Right lobe of liver (tissue), 6 donors: ENCODE measurements around the gene CLSTN1. TPM values are rescaled to one million over a fixed set of nuclear protein-coding genes. Genes with fewer than 3 reads are reported as not detected.
"Not testable (repeated sequence)": the region's sequence is repeated elsewhere in the genome, so short reads cannot be mapped to it uniquely, and the experiment has no call there.

Experiments used
- ATAC-seq, 4 donors: fragments of 200-7000 bp; cut with Tn5 transposase; one replicate each; pipeline ENCODE4 v1.9.1; 2020; ENCODE audit warnings: mild to moderate bottlenecking in 4 of 4, moderate library complexity in 4 of 4
- DNase-seq, 3 donors: peaks; one replicate each; pipeline ENCODE4 v3.0.0-alpha.2; 2020
- H3K27ac ChIP-seq, 3 donors: fragments of 200-600 bp; one replicate each; pipeline ENCODE4 v1.8.0; 2022
- H3K27me3 ChIP-seq, 2 donors: fragments of 200-600 bp; one replicate each; pipeline ENCODE4 v1.8.0; 2022
- H3K36me3 ChIP-seq, 4 donors: fragments of 200-600 bp; sonication (generic) in 1 of 4; one replicate each; pipeline versions ENCODE4 v1.5.1 to v1.8.0; 2017 to 2022; ENCODE audit warnings: control low read depth in 1 of 4
- H3K4me1 ChIP-seq, 4 donors: fragments of 200-600 bp; sonication (generic) in 1 of 4; one replicate each; pipeline versions ENCODE4 v1.5.1 to v1.8.0; 2017 to 2022; ENCODE audit warnings: control low read depth in 1 of 4
- H3K4me3 ChIP-seq, 3 donors: fragments of 200-600 bp; one replicate each; pipeline ENCODE4 v1.8.0; 2022
- H3K9me3 ChIP-seq, 4 donors: fragments of 200-600 bp; sonication (generic) in 1 of 4; one replicate each; pipeline versions ENCODE4 v1.5.1 to v1.8.0; 2017 to 2022; ENCODE audit warnings: control low read depth in 1 of 4
- POLR2A ChIP-seq: fragments of 450-650 bp; IDR thresholded peaks from one replicate; pipeline ENCODE4 v1.6.1; 2017; ENCODE audit warnings: antibody characterized with exemption, mild to moderate bottlenecking
- WGBS: methylation state at CpG from one replicate; pipeline ENCODE4 v1.1.6; 2018; ENCODE audit warnings: low coverage, low lambda C conversion rate; ENCODE audit not compliant: insufficient coverage; ENCODE audit errors: missing lambda C conversion rate; 5-methylcytosine and 5-hydroxymethylcytosine counted together
- intact Hi-C, 2 donors: fragments of 100-400 bp; cut with DNase I; formaldehyde crosslinking; loops; one replicate each; pipeline versions ENCODE4 v1.11.2 to v1.14.1; 2022
- total RNA-seq, 6 experiments: library from RNA; depleted of rRNA in 2 of 6; stranded (reverse); fragments of >200 nt in 2 of 6; fragmentation: NEBNext Ultra II Directional in 3 of 6; extraction: Animal tissue kit (Norgen Biotek cat#: 25700) in 3 of 6; gene quantifications; one replicate each; pipeline versions ENCODE4 v1.1.0 to v1.2.4, GENCODE V29; 2016 to 2023
- TF ChIP-seq, protein P1 (sequence below), 4 donors: fragments of 200-600 bp in 3 of 4; fragments of 450-650 bp in 1 of 4; IDR thresholded peaks; one replicate each; pipeline versions ENCODE4 v1.5.1 to v1.8.0; 2016 to 2022; ENCODE audit warnings: antibody characterized with exemption in 4 of 4, mild to moderate bottlenecking in 2 of 4
- donor health status: DM: no; HTN: yes; CAD: no.
- donor health status: DM: no; HTN: no; CAD: no.
- donor health status: DM: no; HTN: no; CAD: no.
- donor health status: DM: no; HTN: yes; CAD: no.
- donor health status: DM: no; HTN: yes; CAD: no.

Gene CLSTN1
- total RNA-seq, 6 experiments from 2014 or later: 4.4 to 9.9 (median 8.3) TPM

DNA sequence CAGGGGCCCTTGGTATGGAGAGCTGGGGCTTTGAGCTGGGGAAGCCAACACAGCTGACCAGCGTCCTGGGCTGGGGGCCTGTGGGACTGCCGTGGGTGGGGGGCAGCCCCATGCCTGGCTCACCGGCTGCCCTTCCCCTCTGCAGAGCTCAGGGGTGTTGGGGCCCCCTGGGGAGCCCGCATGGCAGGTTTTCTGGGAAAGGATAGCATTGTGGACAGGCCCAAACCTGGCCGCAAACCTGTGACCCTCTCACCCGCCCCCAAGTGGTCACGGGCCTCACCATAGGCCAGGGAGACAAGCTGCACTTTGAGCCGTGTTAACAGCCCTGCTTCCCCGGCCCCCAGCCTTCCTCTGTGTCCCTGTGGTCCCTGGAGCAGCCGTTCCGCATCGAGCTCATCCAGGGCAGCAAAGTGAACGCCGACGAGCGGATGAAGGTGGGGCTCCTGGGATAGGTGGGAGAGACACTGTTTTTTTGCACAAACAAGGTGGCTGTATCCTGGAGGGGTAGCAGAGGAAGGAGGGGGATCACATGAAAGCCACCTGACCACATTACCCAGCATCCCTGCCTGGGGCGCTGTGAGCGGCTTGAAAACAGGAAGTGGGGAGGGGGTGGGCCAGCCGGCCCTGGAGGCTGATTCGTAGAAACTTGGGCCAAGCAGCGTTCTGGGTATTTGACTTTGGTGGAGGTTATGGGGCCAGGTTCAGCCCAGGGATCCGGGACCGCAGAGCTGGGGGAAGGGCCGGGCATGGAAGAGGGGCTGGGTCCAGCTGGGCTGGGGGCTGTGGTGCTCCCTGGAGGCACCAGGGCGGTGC is 106.4 kb downstream of the CLSTN1 start:
- TF ChIP-seq, protein P1, sequence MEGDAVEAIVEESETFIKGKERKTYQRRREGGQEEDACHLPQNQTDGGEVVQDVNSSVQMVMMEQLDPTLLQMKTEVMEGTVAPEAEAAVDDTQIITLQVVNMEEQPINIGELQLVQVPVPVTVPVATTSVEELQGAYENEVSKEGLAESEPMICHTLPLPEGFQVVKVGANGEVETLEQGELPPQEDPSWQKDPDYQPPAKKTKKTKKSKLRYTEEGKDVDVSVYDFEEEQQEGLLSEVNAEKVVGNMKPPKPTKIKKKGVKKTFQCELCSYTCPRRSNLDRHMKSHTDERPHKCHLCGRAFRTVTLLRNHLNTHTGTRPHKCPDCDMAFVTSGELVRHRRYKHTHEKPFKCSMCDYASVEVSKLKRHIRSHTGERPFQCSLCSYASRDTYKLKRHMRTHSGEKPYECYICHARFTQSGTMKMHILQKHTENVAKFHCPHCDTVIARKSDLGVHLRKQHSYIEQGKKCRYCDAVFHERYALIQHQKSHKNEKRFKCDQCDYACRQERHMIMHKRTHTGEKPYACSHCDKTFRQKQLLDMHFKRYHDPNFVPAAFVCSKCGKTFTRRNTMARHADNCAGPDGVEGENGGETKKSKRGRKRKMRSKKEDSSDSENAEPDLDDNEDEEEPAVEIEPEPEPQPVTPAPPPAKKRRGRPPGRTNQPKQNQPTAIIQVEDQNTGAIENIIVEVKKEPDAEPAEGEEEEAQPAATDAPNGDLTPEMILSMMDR (IDR thresholded peaks at IDR 0.05): no peak
- TF ChIP-seq POLR2A: no peak
- Histone ChIP-seq H3K4me3 (peak overlapping the region in 1 of 3 donors; percentile 27), H3K9me3 (no peaks in the 10 kb centered on the region), H3K27ac (peak overlapping the region in 2 of 3 donors; percentile 51 to 54), H3K4me1 (no peaks in the 10 kb centered on the region), H3K27me3 (no peaks in the 10 kb centered on the region), H3K36me3 (peaks cover 0 to 5% (median 0%) of the 10 kb centered on the region in 4 donors)
- DNase-seq (peak in 1 of 3 donors; percentile 70), ATAC-seq (peak; percentile 56 to 73 (median 66))
- 13% methylated on average over 10 of the region's 25 CpGs for WGBS
- intact Hi-C loops: no loop called here

GRCh38 chr1:9716404-9717192 is 107.2 kb downstream of the CLSTN1 start:
- no peaks in the 10 kb centered on the region for H3K4me1 ChIP-seq
- no peak for ATAC-seq
- no peaks in the 10 kb centered on the region for H3K27me3 ChIP-seq
- no peak for DNase-seq
- peaks cover 0 to under 1% (median 0%) of the 10 kb centered on the region in 4 donors for H3K36me3 ChIP-seq
- TF ChIP-seq, protein P1 (IDR thresholded peaks at IDR 0.05): no peak
- no peak for TF ChIP-seq POLR2A
- peak overlapping the region in 1 of 3 donors; percentile 27 for H3K4me3 ChIP-seq
- H3K9me3 ChIP-seq: no peaks in the 10 kb centered on the region
- 70% methylated on average over 2 of the region's 29 CpGs for WGBS
- intact Hi-C loops: no loop called here
- peak overlapping the region in 2 of 3 donors; percentile 51 to 54 for H3K27ac ChIP-seq

GRCh38 chr1:9715536-9716226 is 108.1 kb downstream of the CLSTN1 start:
- 88% methylated on average over 13 of the region's 40 CpGs for WGBS
- intact Hi-C loops: no loop called here
- Histone ChIP-seq H3K9me3 (no peaks in the 10 kb centered on the region), H3K27me3 (no peaks in the 10 kb centered on the region), H3K4me1 (no peaks in the 10 kb centered on the region), H3K4me3 (no peak overlapping the region), H3K27ac (no peak overlapping the region), H3K36me3 (no peaks in the 10 kb centered on the region)
- DNase-seq: no peak
- ATAC-seq: no peak
- TF ChIP-seq POLR2A: no peak
- TF ChIP-seq, protein P1 (IDR thresholded peaks at IDR 0.05): no peak

DNA sequence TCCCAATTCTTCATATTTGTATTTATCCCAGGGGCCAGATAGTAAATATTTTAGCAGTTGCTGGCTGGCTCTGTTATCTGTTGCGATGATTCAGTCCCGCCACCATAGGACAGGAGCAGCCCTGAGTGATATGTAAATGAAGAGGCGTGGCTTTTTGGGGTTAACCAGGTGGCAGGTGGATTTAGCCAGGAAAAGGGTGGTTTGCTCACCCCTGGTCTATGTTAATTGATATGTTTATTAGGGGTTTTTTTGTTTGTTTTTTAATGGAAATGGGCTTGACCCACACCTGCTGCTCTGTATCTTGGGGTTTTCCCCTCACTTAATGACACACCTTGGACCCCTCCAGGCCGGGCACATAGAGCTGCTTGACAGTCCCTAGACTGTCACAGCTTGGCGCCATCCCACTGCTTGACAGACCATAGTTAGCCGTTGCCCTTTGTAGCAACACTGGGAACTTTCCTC is 109.5 kb downstream of the CLSTN1 start:
- Histone ChIP-seq H3K27me3 (no peaks in the 10 kb centered on the region), H3K4me3 (no peak overlapping the region), H3K27ac (no peak overlapping the region), H3K4me1 (no peaks in the 10 kb centered on the region), H3K36me3 (no peaks in the 10 kb centered on the region), H3K9me3 (no peaks in the 10 kb centered on the region)
- intact Hi-C loops: no loop called here
- no peak for TF ChIP-seq POLR2A
- TF ChIP-seq, protein P1 (IDR thresholded peaks at IDR 0.05): no peak
- WGBS: 57% methylated on average over 4 of the region's 6 CpGs
- ATAC-seq (no peak), DNase-seq (no peak)

DNA sequence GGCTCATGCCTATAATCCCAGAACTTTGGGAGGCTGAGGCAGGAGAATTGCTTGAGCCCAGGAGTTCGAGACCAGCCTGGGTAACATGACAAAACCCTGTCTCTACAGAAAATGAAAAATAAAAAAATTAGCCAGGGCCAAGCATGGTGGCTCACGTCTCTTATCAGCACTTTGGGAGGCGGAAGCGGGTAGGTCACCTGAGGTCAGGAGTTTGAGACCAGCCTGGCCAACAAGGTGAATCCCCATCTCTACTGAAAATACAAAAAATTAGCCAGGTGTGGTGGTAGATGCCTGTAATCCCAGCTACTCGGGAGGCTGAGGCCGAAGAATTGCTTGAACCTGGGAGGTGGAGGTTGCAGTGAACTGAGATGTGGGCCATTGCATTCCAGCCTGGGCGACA is 111.0 kb downstream of the CLSTN1 start:
- H3K27me3 ChIP-seq, H3K27ac ChIP-seq, DNase-seq, H3K4me1 ChIP-seq, intact Hi-C loops, ATAC-seq, H3K9me3 ChIP-seq, H3K36me3 ChIP-seq, H3K4me3 ChIP-seq: not testable (repeated sequence)
- 78% methylated on average over 5 of the region's 7 CpGs for WGBS
